GM12892 (cell line): ENCODE measurements around the gene SCGB1D1.

Experiments
- POLR2A ChIP-seq: IDR thresholded peaks from 2 replicates; pipeline ENCODE4 v1.6.1; 2011; ENCODE audit warnings: low read depth, low read length, control low read depth
- POLR2AphosphoS5 ChIP-seq: IDR thresholded peaks from 2 replicates; pipeline ENCODE4 v1.6.1; 2011; ENCODE audit warnings: low read depth, low read length, control low read depth
- TAF1 ChIP-seq: IDR thresholded peaks from 2 replicates; pipeline ENCODE4 v1.6.1; 2011; ENCODE audit warnings: low read depth, mild to moderate bottlenecking, control low read depth, low read length, borderline replicate concordance

DNA sequence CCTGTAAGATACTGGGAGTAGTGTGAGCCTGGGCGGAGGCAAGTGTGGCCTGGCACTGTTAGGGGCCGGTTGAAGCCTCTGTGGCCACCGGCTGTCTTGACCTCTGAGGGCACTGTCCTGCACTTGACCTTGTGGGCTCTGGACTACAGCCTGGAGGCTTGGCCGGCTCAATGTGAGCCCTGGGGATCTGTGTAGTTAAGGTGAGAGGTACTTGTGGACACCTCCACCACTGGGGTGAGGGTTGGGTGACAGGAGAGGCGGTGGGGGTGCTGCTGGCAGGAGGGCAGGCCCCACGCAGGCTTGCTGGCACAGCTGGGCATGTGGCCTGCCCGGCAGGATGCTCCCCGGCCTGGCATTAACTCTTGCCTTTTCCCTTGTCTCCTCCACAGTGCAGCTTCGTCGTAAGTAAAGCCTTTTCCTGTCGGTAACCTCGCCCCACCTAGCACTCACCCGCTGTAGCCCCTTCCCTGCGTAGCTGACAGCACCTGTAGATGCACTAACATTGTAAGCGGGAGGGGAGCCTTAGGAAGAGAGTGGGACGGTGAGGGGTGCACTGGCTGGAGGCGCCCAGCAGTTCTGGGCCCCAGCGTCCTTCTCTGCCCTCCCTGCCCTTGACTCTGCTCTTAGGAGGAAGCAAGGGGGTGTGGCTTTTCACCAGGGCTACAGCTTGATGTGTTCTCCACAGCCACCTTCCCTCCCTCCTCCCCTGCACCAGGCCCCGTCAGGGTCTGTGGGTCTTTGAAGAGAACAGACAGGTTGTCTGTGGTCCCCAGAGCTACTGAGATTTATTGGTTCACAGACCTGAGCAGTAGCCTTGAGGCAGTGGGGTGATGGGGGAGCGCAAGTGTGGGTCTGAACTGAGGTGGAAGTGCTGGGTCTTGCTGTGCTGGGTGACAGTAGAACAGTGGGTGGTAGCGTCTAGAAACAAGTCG lies 48.6 kb upstream of the SCGB1D1 start:
- TF ChIP-seq POLR2A, result no peak
- TF ChIP-seq POLR2AphosphoS5, result no peak
- TF ChIP-seq TAF1, result no peak
